SKM-1 (cell line): ENCODE results near the gene REEP6.
"Not testable (repeated sequence)": the region's sequence is repeated elsewhere in the genome, so short reads cannot be mapped to it uniquely, and the experiment has no call there.

Experiments
- DNase-seq: peaks from one replicate; lab custom pipeline; 2025; ENCODE audit not compliant: unreplicated experiment; lab: John Stamatoyannopoulos, UW

The REEP6 gene

DNA sequence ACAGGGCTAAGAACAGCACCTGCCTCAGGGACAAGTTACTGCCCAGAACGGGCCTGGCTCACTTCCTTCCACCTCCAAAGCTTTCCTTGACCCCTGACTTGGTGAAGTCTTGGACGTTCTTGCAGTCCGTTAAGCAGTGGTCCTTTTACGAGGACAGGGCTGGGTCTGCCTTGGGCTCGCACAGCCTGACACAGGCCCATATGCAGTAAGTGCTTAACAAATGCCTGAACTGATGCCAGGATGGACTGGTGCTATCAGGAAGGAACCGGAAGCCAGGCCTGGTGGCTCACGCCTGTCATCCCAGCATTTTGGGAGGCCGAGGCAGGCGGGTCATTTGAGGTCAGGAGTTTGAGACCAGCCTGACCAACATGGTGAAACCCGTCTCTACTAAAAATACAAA, 31.1 kb downstream of the REEP6 start:
- no peak for DNase-seq

DNA sequence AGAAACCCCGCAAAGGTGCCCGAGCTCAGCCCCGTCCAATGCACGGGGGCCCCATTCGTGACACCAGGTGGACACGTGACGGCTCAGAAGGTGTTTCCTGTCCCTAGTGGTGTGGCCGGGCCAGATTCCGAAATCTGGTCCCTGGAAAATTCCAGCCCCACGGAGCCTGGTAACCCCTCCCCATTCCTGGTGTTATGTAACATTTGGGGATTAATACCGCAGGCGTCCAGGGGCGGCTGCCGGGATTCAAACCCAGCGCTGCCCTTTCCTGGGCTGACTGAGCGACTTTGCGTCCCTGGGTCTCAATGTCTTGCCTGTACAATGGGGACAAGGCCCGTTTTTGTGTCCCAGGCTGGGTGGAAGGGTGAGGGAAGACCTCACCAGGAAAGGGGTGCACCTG, 31.9 kb downstream of the REEP6 start:
- DNase-seq = no peak

DNA sequence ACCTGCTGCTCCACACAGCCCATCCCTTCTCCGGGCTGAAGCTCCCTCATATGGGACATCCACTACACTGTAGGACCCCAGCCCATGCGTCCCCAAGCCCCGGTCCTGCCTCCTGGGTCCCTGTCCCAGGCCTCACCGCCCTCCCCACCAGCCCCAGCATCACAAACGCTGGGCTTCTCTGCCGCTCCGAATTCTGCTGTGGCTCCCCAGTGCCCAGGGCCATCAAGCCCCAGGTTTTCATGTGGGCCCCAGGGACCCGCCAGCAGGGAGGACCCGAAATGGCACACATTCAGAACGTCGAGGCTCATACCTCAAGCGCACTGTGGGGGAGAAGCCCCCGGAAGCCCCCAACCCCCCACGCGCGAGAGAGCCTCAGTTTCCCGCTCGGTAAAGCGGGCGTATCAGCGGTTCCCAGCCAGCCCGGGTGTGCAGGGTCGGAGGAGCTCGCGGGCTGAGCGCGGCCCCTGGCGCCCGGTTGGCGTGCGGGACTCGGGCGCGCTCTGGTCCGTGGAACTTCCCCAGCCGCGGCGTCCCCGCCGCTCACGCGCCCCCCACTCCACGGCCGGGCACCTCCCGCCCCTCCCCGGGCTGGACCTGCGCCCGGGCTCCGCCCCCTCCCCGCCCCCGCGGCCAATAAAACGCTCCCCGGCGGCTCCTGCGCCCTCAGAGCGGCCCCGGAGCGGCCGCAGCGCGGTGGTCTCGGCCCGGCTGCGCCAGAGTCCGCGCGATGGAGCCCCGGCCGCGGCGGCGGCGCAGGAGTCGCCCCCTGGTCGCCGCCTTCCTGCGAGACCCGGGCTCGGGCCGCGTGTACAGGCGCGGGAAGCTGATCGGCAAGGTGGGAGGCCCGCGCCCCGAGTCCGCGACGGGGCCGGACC, 32.7 kb downstream of the REEP6 start, which contains the start of gene PLK5:
Gene PLK5 (plus strand): TSS at position 666 of the 875 bp plus-strand sequence. CDS start 2,920 bp downstream, outside the sequence.
- DNase-seq = no peak

DNA sequence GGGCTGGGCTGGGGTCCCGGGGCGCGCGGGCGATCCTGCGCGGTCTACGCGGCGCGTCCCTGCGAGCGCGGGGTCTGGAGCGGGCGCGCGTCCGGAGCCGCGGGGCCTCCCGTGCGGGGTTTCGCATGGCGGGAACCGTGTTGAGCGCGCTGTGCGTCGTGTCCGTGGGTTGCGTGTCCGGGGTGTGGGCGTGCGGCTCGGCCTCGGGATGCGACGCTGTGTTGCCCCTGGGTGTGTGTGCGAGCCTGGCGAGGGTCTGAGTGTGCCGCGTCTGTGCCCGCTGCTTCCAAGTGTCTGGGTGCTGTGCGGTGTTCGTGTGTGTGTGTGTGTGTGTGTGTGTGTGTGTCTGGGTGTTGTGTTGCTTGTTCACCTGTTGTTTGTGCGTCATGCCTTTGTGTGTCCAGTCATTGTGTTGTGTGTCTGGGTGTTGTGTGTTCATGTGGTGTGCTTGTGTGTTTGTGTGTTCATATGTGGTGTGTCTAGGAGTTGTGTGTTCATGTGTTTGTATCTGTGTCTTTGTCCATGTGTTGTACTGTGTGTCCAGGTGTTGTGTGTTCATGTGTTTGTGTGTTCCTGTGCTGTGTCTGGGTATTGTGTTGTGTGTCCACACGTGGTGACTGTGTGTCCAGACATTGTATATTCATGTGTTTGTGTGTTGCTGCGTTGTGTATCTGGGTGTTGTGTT, 33.4 kb downstream of the REEP6 start:
- no peak for DNase-seq

DNA sequence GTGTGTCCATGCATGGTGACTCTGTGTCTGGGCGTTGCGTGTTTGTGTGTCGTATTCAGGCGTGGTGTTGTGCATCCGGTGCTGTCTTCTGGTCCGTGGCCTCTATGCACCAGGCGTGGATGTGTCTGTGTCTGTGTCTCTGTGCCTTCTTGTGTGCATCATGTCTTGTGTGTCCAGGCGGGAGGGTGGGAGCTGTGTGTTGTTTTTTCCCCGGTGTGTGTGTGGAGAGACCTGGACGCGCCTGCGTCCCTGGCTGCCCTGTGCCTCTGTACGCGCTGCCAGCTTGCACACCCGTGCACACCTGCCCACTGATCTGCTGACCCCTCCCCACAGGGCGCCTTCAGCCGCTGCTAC, 34.0 kb downstream of the REEP6 start:
- no peak for DNase-seq

DNA sequence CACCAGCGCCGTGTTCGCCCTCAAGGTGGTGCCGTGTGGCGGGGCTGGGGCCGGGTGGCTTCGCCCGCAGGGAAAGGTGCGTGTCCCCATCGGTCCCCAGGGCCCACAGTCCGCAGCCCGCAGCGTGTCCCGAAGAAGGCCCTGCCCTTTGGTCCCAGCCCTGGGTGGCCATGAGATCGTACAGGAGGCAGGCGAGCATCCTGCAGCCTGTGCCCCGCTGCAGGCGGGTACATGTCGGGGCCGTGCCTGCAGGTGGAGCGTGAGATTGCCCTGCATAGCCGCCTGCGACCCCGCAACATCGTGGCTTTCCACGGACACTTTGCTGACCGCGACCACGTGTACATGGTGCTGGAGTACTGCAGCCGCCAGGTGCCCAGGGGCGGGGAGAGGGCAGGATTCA, 34.4 kb downstream of the REEP6 start:
- no peak for DNase-seq

DNA sequence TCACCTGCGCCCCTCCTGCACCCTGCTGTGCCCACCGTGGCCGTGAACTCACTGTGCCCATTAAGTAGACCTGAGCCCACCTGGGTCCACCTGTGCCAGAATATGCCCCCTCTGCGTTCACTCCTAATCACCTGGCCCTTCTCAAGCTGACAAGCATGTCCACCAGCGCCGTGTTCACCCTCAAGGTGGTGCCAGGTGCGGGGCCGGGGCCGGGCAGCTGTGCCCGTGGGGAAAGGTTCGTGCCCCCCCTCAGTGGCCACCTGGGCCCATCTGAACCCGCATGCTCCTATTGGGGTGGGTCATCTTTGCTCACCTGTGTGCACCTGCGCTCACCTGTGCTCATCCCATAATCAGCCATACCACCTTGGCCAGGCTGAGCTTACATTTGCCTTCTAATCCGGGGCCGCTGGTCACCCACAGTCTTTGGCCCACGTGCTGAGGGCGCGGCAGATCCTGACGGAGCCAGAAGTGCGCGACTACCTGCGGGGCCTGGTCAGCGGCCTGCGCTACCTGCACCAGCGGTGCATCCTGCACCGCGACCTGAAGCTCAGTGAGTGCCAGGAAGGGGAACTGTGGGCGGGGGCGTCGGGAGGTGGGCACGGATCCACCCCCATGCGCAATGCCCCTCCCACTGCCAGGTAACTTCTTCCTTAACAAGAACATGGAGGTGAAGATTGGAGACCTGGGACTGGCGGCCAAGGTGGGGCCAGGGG, 35.2 kb downstream of the REEP6 start:
- DNase-seq = no peak

DNA sequence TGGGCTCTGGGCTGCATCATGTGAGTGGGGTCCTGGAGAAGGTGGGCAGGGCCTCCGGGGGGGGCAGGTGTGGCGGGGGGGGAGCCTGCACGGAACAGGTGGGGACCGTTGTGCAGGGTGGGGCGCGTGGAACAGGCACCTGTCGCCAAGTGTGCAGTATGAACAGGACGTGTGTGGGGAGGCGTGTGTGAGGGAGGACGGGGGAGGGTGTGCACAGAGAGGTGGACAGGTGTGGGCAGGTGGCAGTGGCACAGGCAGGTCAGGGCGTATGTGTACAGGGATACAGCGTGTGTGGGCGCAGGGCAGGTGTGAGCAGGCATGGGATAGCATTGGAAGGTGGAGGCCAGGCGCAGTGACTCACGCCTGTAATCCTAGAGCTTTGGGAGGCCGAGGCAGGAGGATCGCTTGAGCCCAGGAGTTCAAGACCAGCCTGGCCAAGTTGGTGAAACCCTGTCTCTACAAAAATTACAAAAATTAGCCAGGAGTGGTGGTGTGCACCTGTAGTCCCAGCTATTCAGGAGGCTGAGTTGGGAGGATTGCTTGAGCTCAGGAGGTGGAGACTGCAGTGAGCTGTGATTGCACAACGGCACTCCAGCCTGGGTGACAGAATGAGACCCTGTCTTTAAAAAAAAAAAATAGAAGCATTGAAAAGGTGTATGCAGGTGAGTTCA, 36.1 kb downstream of the REEP6 start:
- DNase-seq = no peak

DNA sequence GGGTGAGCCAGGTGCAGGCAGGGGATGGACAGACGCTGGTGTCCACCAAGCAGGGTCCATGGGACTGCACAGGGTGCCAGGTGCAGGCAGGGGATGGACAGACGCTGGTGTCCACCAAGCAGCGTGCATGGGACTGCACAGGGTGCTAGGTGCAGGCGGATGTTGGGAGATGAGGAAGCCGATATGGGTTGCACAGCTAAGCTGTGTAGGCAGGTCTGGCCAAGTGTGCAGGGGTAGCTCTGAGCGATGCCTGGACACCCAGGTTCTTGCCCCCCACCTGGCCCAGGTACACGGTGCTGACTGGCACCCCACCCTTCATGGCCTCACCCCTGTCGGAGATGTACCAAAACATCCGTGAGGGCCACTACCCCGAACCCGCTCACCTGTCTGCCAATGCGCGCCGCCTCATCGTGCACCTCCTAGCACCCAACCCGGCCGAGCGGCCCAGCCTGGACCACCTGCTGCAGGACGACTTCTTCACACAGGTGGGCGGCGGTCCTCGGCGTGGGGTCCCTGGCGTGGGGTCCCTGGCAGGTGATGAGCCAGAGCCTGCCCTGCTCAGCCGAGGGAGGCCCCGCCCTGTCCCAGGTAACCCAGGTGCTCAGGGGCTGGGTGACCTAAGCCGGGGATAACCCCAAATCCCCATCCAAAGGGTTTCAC, 36.8 kb downstream of the REEP6 start:
- DNase-seq = no peak

DNA sequence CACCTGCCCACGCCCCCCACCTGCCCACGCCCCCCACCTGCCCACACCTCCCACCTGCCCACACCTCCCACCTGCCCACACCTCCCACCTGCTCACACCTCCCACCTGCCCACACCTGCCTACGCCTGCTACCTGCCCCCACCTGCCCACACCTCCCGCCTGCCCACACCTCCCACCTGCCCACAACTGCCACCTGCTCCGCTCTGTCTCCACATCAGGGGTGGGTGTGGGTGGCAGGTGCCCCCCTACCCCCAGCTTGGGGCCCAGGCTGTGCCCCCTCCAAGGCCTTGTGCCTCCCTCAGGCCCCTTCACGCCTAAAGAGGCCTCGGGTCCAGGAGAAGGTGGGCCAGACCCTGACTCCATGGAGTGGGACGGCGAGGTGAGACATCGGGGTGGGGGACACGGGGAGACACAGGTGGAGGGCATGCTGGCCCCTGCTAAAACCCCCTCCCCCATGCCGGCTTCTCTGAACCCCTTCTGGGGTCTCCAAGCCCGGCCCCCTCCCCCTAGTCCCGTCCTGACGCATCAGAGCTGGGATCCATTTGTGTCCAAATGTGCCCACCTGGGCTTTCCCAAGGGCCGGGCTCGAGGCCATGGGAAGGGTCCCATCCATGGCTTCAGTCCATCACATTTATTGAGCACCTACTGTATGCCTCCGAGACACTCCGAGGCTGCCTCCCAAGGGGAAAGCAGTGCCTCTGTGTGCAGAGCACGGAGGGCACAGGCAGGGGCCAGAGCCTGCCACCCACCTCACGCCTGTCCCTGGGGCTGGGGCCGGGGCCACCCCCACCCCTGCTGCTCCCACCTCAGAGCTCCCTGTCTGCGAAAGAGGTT, 37.8 kb downstream of the REEP6 start:
- DNase-seq = no peak

DNA sequence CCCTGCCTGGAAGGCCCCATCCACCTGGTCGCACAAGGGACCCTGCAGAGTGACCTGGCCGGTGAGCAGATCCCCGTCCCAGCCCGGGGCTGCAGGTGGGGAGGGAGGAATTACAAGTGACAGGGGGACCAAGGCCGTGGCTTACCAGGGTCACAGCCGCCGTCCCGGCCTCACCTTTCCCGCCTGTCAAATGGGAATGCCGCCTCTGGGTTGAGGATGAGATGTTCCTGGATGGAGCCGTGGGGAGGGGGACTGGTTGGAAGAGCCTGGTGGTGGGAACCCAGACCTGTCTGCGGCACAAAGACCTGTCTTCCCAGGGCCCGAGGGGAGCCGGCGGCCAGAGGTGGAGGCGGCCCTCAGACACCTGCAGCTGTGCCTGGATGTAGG, 38.4 kb downstream of the REEP6 start:
- no peak for DNase-seq

DNA sequence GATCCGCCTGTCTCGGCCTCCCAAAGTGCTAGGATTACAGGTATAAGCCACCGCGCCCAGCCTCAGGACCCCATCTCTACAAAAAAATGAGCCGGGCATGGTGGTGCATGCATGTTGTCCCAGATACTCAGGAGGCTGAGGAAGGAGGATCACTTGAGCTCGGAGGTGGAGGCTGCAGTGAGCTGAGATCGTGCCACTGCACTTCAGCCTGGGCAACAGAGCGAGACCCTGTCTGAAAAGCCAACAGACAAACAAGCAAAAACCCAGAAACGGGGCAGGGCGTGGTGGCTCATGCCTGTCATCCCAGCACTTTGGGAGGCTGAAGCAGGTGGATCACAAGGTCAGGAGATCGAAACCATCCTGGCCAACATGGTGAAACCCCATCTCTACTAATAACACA, 39.9 kb downstream of the REEP6 start:
- not testable (repeated sequence) for DNase-seq

DNA sequence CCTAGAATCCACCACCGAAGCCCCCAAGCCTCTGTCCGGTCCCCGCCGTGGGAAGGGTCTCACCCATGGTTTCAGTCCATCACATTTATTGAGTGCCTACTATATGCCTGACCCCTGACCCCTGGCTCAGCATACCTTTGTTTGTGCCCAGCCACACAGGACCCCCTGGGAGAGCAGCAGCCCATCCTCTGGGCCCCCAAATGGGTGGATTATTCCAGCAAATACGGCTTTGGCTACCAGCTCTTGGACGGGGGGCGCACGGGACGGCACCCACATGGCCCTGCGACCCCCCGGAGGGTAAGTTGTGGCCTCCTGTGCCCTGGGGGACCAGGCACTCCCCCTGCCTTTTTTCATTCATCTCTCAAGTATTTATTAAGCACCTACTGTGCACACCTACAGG, 40.6 kb downstream of the REEP6 start:
- DNase-seq = no peak

DNA sequence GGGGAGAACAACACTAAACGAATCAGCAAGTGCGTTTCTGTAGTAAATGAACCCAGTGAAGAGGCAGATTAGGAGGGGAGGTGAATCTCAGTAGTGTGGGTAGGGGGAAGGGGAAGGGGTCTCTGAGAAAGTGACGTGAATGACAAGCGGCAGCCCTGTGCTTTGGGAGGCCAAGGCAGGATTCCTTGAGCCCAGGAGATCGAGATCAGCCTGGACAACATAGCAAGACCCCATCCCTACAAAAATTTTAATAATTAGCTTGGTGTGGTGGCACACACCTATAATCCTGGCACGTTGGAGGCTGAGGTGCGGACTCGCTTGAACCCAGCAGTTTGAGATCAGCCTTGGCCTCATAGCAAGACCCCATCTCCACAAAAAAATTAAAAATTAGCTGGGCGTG, 41.0 kb downstream of the REEP6 start:
- no peak for DNase-seq

DNA sequence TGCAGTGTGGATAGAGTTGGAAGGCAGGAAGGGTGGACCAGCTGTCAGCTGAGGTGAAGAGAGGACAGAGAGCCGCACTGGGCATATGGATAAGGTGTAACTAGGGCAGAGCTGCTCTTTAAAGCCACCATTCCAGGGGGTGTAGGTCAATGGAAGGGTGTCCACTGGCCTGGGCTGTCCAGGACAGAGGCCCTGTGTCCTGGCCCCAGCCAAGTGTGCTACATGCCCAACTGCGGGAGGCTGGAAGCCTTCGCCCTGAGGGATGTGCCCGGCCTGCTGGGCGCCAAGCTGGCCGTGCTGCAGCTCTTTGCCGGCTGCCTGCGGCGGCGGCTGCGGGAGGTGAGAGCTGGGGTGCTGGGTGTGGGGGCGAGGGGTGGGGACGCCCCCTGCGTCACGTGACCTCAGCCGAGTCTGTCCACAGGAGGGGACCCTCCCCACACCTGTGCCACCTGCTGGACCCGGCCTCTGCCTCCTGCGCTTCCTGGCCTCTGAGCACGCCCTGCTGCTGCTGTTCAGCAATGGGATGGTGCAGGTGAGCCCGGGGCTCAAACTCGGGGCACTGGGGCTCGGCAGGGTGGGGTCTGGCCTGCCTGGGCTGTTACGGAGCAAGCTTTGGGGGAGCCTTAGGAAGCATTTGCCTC, 42.6 kb downstream of the REEP6 start:
- no peak for DNase-seq

DNA sequence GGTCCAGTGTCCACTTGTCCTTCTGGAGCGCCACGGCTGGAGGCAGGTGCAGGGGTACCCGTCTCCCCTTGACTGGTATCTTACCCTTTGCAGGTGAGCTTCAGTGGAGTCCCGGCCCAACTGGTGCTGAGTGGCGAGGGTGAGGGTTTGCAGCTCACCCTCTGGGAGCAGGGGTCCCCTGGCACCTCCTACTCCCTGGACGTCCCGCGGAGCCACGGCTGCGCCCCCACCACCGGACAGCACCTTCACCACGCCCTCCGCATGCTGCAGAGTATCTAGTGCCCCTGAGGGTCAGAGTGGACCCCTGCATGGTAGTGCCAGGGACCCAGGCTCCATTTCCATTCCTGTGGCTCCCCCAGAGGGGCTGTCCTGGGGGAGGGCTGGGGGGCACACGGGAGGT, 44.0 kb downstream of the REEP6 start:
- no peak for DNase-seq

DNA sequence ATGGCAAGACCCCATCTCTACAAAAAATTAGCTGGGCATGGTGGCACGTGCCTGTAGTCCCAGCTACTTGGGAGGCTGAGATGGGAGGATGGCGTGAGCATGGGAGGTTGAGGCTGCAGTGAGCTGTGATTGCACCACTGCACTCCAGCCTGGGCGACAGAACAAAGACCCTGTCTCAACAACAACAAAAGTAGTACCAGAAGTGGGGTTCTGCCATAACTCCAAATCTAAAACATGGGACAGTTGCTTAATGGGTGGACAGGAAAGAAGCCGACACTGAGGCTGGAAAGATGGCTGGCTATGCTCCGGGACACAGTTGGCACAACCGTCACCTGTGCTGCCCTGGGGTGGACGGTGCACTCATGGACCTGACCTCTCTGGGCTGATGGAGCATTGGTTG, 44.7 kb downstream of the REEP6 start:
- not testable (repeated sequence) for DNase-seq

DNA sequence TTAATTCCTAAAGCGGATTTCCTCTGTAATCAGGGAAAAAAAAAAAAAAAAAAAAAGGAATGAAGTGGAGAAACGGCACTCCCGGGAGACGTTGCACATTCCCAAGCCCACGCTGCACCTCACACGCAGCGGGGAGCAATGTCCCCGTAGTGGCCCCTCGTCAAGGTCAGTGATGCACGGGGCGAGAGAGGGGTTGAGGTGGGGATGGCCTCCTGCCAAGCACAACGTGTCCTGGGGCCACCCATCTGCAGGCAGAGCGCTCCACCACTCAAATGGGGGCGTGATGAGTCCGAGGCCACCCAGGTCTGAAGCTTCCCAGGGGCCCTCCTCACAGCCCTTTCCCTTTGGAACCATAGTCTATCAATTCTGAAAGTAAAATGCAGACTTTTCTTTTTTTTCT, 48.0 kb downstream of the REEP6 start:
- no peak for DNase-seq

DNA sequence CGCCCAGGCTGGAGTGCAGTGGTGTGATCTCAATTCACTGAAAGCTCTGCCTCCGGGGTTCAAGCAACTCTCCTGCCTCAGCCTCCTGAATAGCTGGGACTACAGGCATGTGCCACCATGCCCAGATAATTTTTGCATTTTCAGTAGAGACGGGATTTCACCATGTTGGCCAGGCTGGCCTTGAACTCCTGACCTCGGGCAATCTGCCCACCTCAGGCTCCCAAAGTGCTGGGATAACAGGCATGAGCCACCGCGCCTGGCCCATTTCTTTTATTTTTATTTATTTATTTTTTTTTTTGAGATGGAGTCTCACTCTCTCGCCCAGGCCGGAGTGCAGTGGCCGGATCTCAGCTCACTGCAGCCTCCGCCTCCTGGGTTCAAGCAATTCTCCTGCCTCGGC, 48.8 kb downstream of the REEP6 start:
- DNase-seq = not testable (repeated sequence)
